ENCODE data around the gene MIF4GD. TPM values are rescaled to one million over a fixed set of nuclear protein-coding genes. Genes with fewer than 3 reads are reported as not detected.

Gene MIF4GD
- total and polyA plus RNA-seq, 10 of the 15 experiments (the other 5 are each of a cell fraction or from before 2014, with no cell fraction given), result 22.8 to 96.2 (median 60.1) TPM

GRCh38 chr17:75267153-75267410 is 3.9 kb downstream of the MIF4GD start:
- RAD21 ChIA-PET (ENCODE audit: unreplicated experiment), result interaction anchor here (0.6 kb wide), 1 partner anchor 616 kb away, joined by 3 read pairs; no protein-coding TSS in a partner anchor
- Histone ChIP-seq H3K27me3 (replicated peaks in 1 of 2; ENCODE audit: control insufficient read depth in 2 of 2, insufficient read depth in 2 of 2, low read length in 1 of 2) (no peaks in the 10 kb centered on the region), H3K4me2 (ENCODE audit: control insufficient read depth, insufficient read depth) (no peak overlapping the region), H3K36me3 (ENCODE audit: control insufficient read depth in 2 of 2, insufficient read depth in 2 of 2, low read length in 1 of 2) (peaks cover 12 to 14% of the 10 kb centered on the region in 2 experiments), H3K4me1 (ENCODE audit: control insufficient read depth, insufficient read depth, low read length) (peaks cover 11% of the 10 kb centered on the region), H3K27ac (ENCODE audit: control insufficient read depth, insufficient read depth) (no peak overlapping the region), H3K79me2 (ENCODE audit: control insufficient read depth, insufficient read depth, low read length) (peaks cover 39% of the 10 kb centered on the region), H3K4me3 (no peak overlapping the region), H3K9me3 (replicated peaks; ENCODE audit: control insufficient read depth, insufficient read depth, low read length) (no peaks in the 10 kb centered on the region), H4K20me1 (ENCODE audit: control insufficient read depth, insufficient read depth) (no peaks in the 10 kb centered on the region), H2AFZ (ENCODE audit: control insufficient read depth, low read depth, low read length) (no peak overlapping the region), H3K9ac (ENCODE audit: control insufficient read depth, insufficient read depth, low read length) (no peak overlapping the region)
- POLR2A ChIA-PET, result no interaction called here
- 0 out of 2 replicates have a peak, but pooled peaks have one; percentile 18 for TF ChIP-seq MTA3 (IDR thresholded peaks at IDR 0.05; ENCODE audit: borderline replicate concordance, low read length)
- no peak for TF ChIP-seq ZNF24 (IDR thresholded peaks at IDR 0.05)
- 0 out of 2 replicates have a peak, but pooled peaks have one; percentile 24 for TF ChIP-seq SMAD5 (IDR thresholded peaks at IDR 0.05; ENCODE audit: low read depth)
- no peak for DNase-seq (ENCODE audit: low read depth, low spot score)
- intact Hi-C loops (cut with micrococcal nuclease; ENCODE audit: unreplicated experiment), result loop anchor here (10.0 kb wide), 1 partner anchor 248 kb away; the partner anchor contains the start of genes CASKIN2 and TSEN54
- CTCF ChIA-PET, result interaction anchor here (2.4 kb wide), 1 partner anchor 305 kb away, joined by 7 read pairs; no protein-coding TSS in a partner anchor
- SMC1A ChIA-PET (ENCODE audit: uncharacterized antibody, unreplicated experiment), result interaction anchor here (1.0 kb wide), 1 partner anchor 145 kb away, joined by 3 read pairs; no protein-coding TSS in a partner anchor
- no TSS peak for BruUV-seq (replicated peaks)
- in situ Hi-C loops (cut with MboI), result no loop called here
- no peak for ATAC-seq
- 3% methylated on average over 2 of the region's 2 CpGs for WGBS (ENCODE audit: insufficient coverage, insufficient replicate concordance, low lambda C conversion rate, missing lambda C conversion rate)
- no peak for FAIRE-seq

GRCh38 chr17:75266316-75267152 is 4.5 kb downstream of the MIF4GD start:
- Histone ChIP-seq H3K4me1 (ENCODE audit: control insufficient read depth, insufficient read depth, low read length) (peaks cover 10% of the 10 kb centered on the region), H3K27me3 (replicated peaks in 1 of 2; ENCODE audit: control insufficient read depth in 2 of 2, insufficient read depth in 2 of 2, low read length in 1 of 2) (no peaks in the 10 kb centered on the region), H3K27ac (ENCODE audit: control insufficient read depth, insufficient read depth) (no peak overlapping the region), H3K79me2 (ENCODE audit: control insufficient read depth, insufficient read depth, low read length) (peaks cover 39% of the 10 kb centered on the region), H3K36me3 (ENCODE audit: control insufficient read depth in 2 of 2, insufficient read depth in 2 of 2, low read length in 1 of 2) (peaks cover 12 to 14% of the 10 kb centered on the region in 2 experiments), H3K9me3 (replicated peaks; ENCODE audit: control insufficient read depth, insufficient read depth, low read length) (no peaks in the 10 kb centered on the region), H4K20me1 (ENCODE audit: control insufficient read depth, insufficient read depth) (no peaks in the 10 kb centered on the region), H3K4me3 (no peak overlapping the region), H3K9ac (ENCODE audit: control insufficient read depth, insufficient read depth, low read length) (no peak overlapping the region), H2AFZ (ENCODE audit: control insufficient read depth, low read depth, low read length) (no peak overlapping the region), H3K4me2 (ENCODE audit: control insufficient read depth, insufficient read depth) (no peak overlapping the region)
- DNase-seq (ENCODE audit: low read depth, low spot score) (no peak), ATAC-seq (no peak), FAIRE-seq (no peak)
- 84% methylated on average over 13 of the region's 13 CpGs for WGBS (ENCODE audit: insufficient coverage, insufficient replicate concordance, low lambda C conversion rate, missing lambda C conversion rate)
- no TSS peak for BruUV-seq (replicated peaks)
- TF ChIP-seq POLR2A (IDR thresholded peaks at IDR 0.05; ENCODE audit: low read depth, low read length) (peak; percentile 10; the same call in 1 of the 2 replicates), PKNOX1 (IDR thresholded peaks at IDR 0.05) (no peak), YY1 (IDR thresholded peaks at IDR 0.05; ENCODE audit: low read depth, low read length) (no peak), ZNF384 (IDR thresholded peaks at IDR 0.05; ENCODE audit: borderline replicate concordance, low read depth, low read length) (no peak), POLR2AphosphoS5 (IDR thresholded peaks at IDR 0.05; ENCODE audit: low read length) (peak; percentile 25; the same call in 1 of the 2 replicates)
- RAD21 ChIA-PET (ENCODE audit: unreplicated experiment), result no interaction called here
- CTCF ChIA-PET, result interaction anchor here (2.4 kb wide), 1 partner anchor 305 kb away, joined by 7 read pairs; no protein-coding TSS in a partner anchor
- in situ Hi-C loops (cut with MboI) (no loop called here), intact Hi-C loops (cut with micrococcal nuclease; ENCODE audit: unreplicated experiment) (loop anchor here (10.0 kb wide), 1 partner anchor 248 kb away; the partner anchor contains the start of genes CASKIN2 and TSEN54)
- SMC1A ChIA-PET (ENCODE audit: uncharacterized antibody, unreplicated experiment), result no interaction called here
- POLR2A ChIA-PET, result no interaction called here
